Neural cell (in vitro differentiated cells): ENCODE measurements around the gene CASP2.

Experiments
- CTCF ChIP-seq: fragments of 450-650 bp; IDR thresholded peaks from 2 replicates; pipeline ENCODE4 v1.5.1; 2014; ENCODE audit warnings: antibody characterized with exemption, mild to moderate bottlenecking, moderate library complexity; ENCODE audit not compliant: poor library complexity, severe bottlenecking
- EP300 ChIP-seq: fragments of 450-650 bp; conservative IDR thresholded peaks from 2 replicates; pipeline ENCODE4 v1.6.1; 2014; ENCODE audit warnings: antibody characterized with exemption, mild to moderate bottlenecking, moderate library complexity; ENCODE audit not compliant: poor library complexity, severe bottlenecking
- EZH2 ChIP-seq: fragments of 200-600, 300-800 bp; shearing (Covaris generic), sonication (generic); IDR thresholded peaks from 2 replicates; pipeline ENCODE4 v1.6.1; 2014; ENCODE audit warnings: antibody characterized with exemption, low read length, borderline replicate concordance, mild to moderate bottlenecking; ENCODE audit not compliant: insufficient read depth, poor library complexity, severe bottlenecking
- MXI1 ChIP-seq: fragments of 450-650 bp; conservative IDR thresholded peaks from 2 replicates; pipeline ENCODE4 v1.6.1; 2014; ENCODE audit warnings: antibody characterized with exemption, mild to moderate bottlenecking; ENCODE audit not compliant: poor library complexity, severe bottlenecking
- POLR2AphosphoS5 ChIP-seq: IDR thresholded peaks from 2 replicates; pipeline ENCODE4 v1.6.1; 2012
- REST ChIP-seq: IDR thresholded peaks from 2 replicates; pipeline ENCODE4 v1.6.1; 2012; ENCODE audit warnings: borderline replicate concordance
- SMC3 ChIP-seq: fragments of 450-650 bp; conservative IDR thresholded peaks from 2 replicates; pipeline ENCODE4 v1.6.1; 2014; ENCODE audit warnings: antibody characterized with exemption, mild to moderate bottlenecking, moderate library complexity; ENCODE audit not compliant: poor library complexity
- TAF1 ChIP-seq: IDR thresholded peaks from 2 replicates; pipeline ENCODE4 v1.6.1; 2012; ENCODE audit warnings: low read depth

GRCh38 chr7:143281529-143281928, 6.6 kb upstream of the CASP2 start:
- TF ChIP-seq EP300 (no peak), CTCF (no peak), POLR2AphosphoS5 (no peak), TAF1 (no peak), MXI1 (no peak), SMC3 (no peak), EZH2 (no peak), REST (no peak)
